Sigmoid colon (tissue), 7 donors: ENCODE measurements around the gene GRK1. TPM values are rescaled to one million over a fixed set of nuclear protein-coding genes. Genes with fewer than 3 reads are reported as not detected.

Experiments
- DNase-seq: peaks from one replicate; pipeline ENCODE4 v3.0.0-alpha.2; 2019
- H3K27ac ChIP-seq, 4 donors: fragments of 200-600 bp; sonication (generic); one replicate each; pipeline ENCODE4 v1.5.1; 2016 to 2019; ENCODE audit warnings: mild to moderate bottlenecking in 1 of 4
- H3K27me3 ChIP-seq, 3 donors: fragments of 200-600 bp; sonication (generic); one replicate each; pipeline ENCODE4 v1.5.1; 2019; ENCODE audit warnings: mild to moderate bottlenecking in 1 of 3
- H3K36me3 ChIP-seq, 4 donors: fragments of 200-600 bp; sonication (generic); one replicate each; pipeline ENCODE4 v1.5.1; 2016 to 2019
- H3K4me1 ChIP-seq, 4 donors: fragments of 200-600 bp; sonication (generic); one replicate each; pipeline ENCODE4 v1.5.1; 2017 to 2019
- H3K4me3 ChIP-seq, 4 donors: fragments of 200-600 bp; sonication (generic); one replicate each; pipeline ENCODE4 v1.5.1; 2017 to 2019; ENCODE audit warnings: mild to moderate bottlenecking in 2 of 4, moderate library complexity in 1 of 4
- H3K9me3 ChIP-seq, 4 donors: fragments of 200-600 bp in 3 of 4; sonication (generic) in 3 of 4; one replicate each; pipeline versions ENCODE4 v1.5.1 to v1.6.1; 2013 to 2019
- EP300 ChIP-seq, 4 donors: sonication (generic); formaldehyde crosslinking; IDR thresholded peaks; one replicate each; pipeline ENCODE4 v1.6.1; 2017; ENCODE audit warnings: antibody characterized with exemption in 4 of 4
- POLR2A ChIP-seq, 2 donors: fragments of 450-650 bp; IDR thresholded peaks; one replicate each; pipeline ENCODE4 v1.6.1; 2016; ENCODE audit warnings: antibody characterized with exemption in 2 of 2, mild to moderate bottlenecking in 2 of 2, moderate library complexity in 2 of 2
- POLR2AphosphoS5 ChIP-seq, 4 donors: sonication (generic); formaldehyde crosslinking; IDR thresholded peaks; one replicate each; pipeline ENCODE4 v1.6.1; 2017; ENCODE audit warnings: antibody characterized with exemption in 4 of 4
- WGBS, 2 donors: extraction: QIAGEN DNeasy Blood & Tissue Kit; methylation state at CpG; one replicate each; pipeline ENCODE4 v1.1.7; 2013; 5-methylcytosine and 5-hydroxymethylcytosine counted together
- intact Hi-C: fragments of 100-400 bp; cut with DNase I; formaldehyde crosslinking; loops from one replicate; pipeline ENCODE4 v1.15.1; 2023
- polyA plus RNA-seq, 3 donors: library from polyadenylated mRNA; stranded (reverse); fragments of 200-250 nt; gene quantifications; one replicate each; pipeline ENCODE4 v1.2.3, GENCODE V29; 2013
- total RNA-seq, 4 donors: library from RNA; depleted of rRNA; stranded (reverse); fragments of >200 nt; gene quantifications; one replicate each; pipeline ENCODE4 v1.1.0, GENCODE V29; 2016
- TF ChIP-seq, protein P1 (sequence below), 4 experiments: fragments of 450-650 bp in 3 of 4; fragments of 200-600 bp in 1 of 4; IDR thresholded peaks; one replicate each; pipeline ENCODE4 v1.5.1; 2016 to 2019; ENCODE audit warnings: antibody characterized with exemption in 4 of 4, mild to moderate bottlenecking in 3 of 4, moderate library complexity in 2 of 4
- donor health status: healthy with polysubstance abuse.
- donor health status: Bipolar disorder and iron deficiency.
- donor health status: healthy.

The GRK1 gene
- total and polyA plus RNA-seq, 7 donors: 0.10 to 0.28 TPM; not detected in 5

DNA sequence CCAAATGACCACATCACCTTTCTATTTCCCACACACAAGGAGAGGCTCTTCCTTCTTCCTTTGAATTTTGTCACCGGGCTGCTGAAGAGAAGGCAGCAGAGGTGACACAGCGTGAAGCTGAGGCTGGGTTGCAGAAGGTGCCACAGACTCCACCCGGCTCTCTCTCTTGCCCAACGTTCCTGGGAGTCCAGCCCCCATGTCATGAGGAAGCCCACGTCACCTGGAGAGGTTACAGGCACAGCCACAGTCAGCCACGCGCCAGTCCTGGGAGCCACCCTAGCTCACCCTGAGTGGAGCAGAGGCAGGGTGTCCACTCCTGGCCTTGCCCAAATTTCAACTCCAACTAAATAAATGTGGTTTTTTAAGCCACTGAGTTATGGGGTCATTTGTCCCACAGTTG, 87.2 kb downstream of the GRK1 start:
- Histone ChIP-seq H3K4me3 (no peak overlapping the region), H3K27me3 (peaks cover 0 to 19% (median 0%) of the 10 kb centered on the region in 3 donors), H3K4me1 (peaks cover 0 to 12% (median 9%) of the 10 kb centered on the region in 4 donors), H3K27ac (no peak overlapping the region), H3K9me3 (no peaks in the 10 kb centered on the region), H3K36me3 (no peaks in the 10 kb centered on the region)
- intact Hi-C loops: no loop called here
- no peak for DNase-seq
- WGBS, 2 donors: 80 to 86% methylated on average over 7 of the region's 7 CpGs
- no peak for TF ChIP-seq POLR2A (IDR thresholded peaks at IDR 0.05)
- TF ChIP-seq, protein P1, sequence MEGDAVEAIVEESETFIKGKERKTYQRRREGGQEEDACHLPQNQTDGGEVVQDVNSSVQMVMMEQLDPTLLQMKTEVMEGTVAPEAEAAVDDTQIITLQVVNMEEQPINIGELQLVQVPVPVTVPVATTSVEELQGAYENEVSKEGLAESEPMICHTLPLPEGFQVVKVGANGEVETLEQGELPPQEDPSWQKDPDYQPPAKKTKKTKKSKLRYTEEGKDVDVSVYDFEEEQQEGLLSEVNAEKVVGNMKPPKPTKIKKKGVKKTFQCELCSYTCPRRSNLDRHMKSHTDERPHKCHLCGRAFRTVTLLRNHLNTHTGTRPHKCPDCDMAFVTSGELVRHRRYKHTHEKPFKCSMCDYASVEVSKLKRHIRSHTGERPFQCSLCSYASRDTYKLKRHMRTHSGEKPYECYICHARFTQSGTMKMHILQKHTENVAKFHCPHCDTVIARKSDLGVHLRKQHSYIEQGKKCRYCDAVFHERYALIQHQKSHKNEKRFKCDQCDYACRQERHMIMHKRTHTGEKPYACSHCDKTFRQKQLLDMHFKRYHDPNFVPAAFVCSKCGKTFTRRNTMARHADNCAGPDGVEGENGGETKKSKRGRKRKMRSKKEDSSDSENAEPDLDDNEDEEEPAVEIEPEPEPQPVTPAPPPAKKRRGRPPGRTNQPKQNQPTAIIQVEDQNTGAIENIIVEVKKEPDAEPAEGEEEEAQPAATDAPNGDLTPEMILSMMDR (IDR thresholded peaks at IDR 0.05): no peak
- no peak for TF ChIP-seq POLR2AphosphoS5 (IDR thresholded peaks at IDR 0.05)

DNA sequence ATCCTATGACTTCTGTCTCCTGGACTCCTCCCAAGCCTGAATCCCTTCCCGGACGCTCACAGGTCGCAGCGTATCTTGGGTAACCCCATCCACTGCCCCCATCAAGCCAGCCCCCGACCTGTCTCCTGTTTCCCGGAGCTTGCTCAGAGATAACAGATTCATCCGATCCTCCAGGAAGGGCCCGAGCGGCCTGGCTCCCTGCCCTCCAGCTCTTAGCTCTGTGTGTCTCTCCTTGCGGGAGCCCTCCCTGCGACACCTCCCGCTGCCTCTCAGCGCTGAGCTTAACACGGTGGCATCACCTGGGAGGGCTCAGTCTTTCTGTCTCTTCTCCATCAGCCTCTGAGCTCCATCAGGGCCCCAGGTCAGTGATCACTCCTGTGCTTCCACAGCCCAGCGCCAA, 87.7 kb downstream of the GRK1 start:
- H3K9me3 ChIP-seq: no peaks in the 10 kb centered on the region
- H3K27ac ChIP-seq: no peak overlapping the region
- TF ChIP-seq, protein P1 (IDR thresholded peaks at IDR 0.05): no peak
- TF ChIP-seq EP300 (IDR thresholded peaks at IDR 0.05) (no peak), POLR2AphosphoS5 (IDR thresholded peaks at IDR 0.05) (no peak), POLR2A (IDR thresholded peaks at IDR 0.05) (no peak)
- H3K4me1 ChIP-seq: peaks cover 0 to 16% (median 12%) of the 10 kb centered on the region in 4 donors
- DNase-seq: no peak
- H3K4me3 ChIP-seq: no peak overlapping the region
- intact Hi-C loops: no loop called here
- WGBS, 2 donors: 91 to 95% methylated on average over 15 of the region's 15 CpGs
- peaks cover 0 to 22% (median 0%) of the 10 kb centered on the region in 3 donors for H3K27me3 ChIP-seq
- no peaks in the 10 kb centered on the region for H3K36me3 ChIP-seq

DNA sequence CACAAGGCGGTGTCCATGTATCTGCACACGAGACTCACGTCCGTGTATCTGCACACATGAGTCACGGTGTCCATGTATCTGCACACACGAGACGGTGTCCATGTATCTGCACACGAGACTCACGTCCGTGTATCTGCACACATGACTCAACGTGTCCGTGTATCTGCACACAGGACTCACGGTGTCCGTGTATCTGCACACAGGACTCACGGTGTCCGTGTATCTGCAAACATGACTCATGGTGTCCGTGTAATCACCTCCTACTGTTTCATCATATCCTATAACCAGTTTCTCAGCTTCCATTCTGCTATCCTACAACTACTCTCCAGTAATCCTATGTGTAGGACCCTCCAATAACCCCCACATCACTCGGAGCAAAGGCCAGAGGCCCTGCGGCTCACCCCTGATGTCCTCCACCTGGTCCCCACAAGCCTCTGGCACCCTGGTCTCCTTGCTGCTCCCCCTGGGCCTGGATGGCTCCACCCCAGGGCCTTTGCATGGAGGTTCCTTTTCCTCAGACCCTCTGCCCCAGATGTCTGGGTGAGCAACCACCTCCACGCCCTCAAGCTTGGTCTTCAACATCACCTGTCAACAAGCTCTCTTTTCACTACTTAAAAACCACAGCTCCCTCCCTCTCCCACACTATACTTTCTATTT, 89.5 kb downstream of the GRK1 start:
- Histone ChIP-seq H3K27ac (no peak overlapping the region), H3K4me1 (peaks cover 0 to 20% (median 17%) of the 10 kb centered on the region in 4 donors), H3K9me3 (no peaks in the 10 kb centered on the region), H3K4me3 (no peak overlapping the region), H3K27me3 (peaks cover 0 to 39% (median 6%) of the 10 kb centered on the region in 3 donors), H3K36me3 (no peaks in the 10 kb centered on the region)
- TF ChIP-seq POLR2AphosphoS5 (IDR thresholded peaks at IDR 0.05) (no peak), EP300 (IDR thresholded peaks at IDR 0.05) (no peak)
- TF ChIP-seq, protein P1 (IDR thresholded peaks at IDR 0.05): no peak
- peak; percentile 25 for DNase-seq
- 92% methylated on average over 20 of the region's 20 CpGs for WGBS, 2 donors
- intact Hi-C loops: no loop called here

DNA sequence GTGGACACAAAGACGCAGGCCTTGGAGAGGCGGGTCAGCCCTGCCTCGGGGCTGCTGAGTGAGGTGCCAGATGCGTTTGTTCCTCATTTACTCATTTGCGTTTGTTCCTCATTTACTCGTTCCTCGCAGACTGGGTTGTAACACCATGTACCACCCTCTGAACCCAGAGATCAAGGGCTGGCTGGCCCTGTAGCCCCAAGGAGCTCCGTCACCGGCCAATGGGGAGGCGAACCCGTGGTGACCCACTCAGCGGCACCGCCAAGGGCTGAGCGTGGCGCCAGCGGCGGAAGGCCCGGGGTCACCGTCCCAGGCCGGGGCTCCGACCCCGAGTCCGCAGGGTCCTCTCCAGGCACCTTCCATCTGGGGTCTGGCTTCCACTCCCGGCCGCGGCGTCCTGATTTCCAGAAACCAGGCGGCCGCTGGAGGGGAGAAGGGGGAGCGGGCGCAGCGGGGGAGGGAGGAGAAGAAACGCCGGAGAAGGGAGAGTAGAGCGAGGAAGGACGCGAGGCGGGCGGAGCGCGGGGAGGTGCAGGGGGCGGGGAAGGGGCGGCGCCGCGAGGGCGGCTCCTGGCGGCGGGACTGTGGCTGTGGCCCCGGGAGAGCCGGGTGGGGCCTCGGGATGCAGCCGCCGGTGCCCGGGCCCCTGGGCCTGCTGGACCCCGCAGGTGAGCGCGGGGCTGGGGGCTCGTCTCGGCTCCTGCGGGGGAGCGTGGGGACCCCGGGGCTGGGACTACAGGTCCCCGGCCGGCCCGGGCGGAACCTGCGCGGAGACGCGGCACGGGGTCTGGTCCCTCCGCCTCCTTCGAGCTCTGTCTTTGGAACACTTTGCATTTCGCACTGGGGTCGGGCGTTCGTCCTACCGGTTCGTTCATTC, 91.9 kb downstream of the GRK1 start, which contains the start of gene TMEM255B:
Gene TMEM255B, plus strand, starts transcription at position 576 of the 874 bp plus-strand sequence. Its CDS starts 44 bp downstream, at position 620.
- peaks cover 0 to 20% (median 17%) of the 10 kb centered on the region in 4 donors for H3K4me1 ChIP-seq
- H3K27ac ChIP-seq: peak within 1 kb of the TSS; percentile 71 to 83 (median 72)
- H3K9me3 ChIP-seq: no peaks in the 10 kb centered on the region
- WGBS, 2 donors: 0 to 1% methylated on average over 80 of the region's 80 CpGs
- TF ChIP-seq POLR2A (IDR thresholded peaks at IDR 0.05) (no peak), EP300 (IDR thresholded peaks at IDR 0.05) (no peak), POLR2AphosphoS5 (IDR thresholded peaks at IDR 0.05) (peak in 2 of 4 donors; percentile 33 to 48)
- TF ChIP-seq, protein P1 (IDR thresholded peaks at IDR 0.05): peak in 1 of 4 experiments; percentile 38
- H3K4me3 ChIP-seq: peak within 1 kb of the TSS; percentile 41 to 76 (median 71)
- H3K36me3 ChIP-seq: no peaks in the 10 kb centered on the region
- intact Hi-C loops: no loop called here
- peaks cover 0 to 42% (median 8%) of the 10 kb centered on the region in 3 donors for H3K27me3 ChIP-seq
- DNase-seq: peak; percentile 91
